HG03575 (cell line): ENCODE data around the gene MAPK11.

ENCODE experiments used
- ATAC-seq: cut with Tn5 transposase; IDR thresholded peaks from one replicate; pipeline ENCODE4 v1.9.1; 2021; ENCODE audit not compliant: unreplicated experiment, insufficient number of reproducible peaks, low FRiP score; ENCODE audit errors: extremely low read depth

Gene MAPK11

DNA sequence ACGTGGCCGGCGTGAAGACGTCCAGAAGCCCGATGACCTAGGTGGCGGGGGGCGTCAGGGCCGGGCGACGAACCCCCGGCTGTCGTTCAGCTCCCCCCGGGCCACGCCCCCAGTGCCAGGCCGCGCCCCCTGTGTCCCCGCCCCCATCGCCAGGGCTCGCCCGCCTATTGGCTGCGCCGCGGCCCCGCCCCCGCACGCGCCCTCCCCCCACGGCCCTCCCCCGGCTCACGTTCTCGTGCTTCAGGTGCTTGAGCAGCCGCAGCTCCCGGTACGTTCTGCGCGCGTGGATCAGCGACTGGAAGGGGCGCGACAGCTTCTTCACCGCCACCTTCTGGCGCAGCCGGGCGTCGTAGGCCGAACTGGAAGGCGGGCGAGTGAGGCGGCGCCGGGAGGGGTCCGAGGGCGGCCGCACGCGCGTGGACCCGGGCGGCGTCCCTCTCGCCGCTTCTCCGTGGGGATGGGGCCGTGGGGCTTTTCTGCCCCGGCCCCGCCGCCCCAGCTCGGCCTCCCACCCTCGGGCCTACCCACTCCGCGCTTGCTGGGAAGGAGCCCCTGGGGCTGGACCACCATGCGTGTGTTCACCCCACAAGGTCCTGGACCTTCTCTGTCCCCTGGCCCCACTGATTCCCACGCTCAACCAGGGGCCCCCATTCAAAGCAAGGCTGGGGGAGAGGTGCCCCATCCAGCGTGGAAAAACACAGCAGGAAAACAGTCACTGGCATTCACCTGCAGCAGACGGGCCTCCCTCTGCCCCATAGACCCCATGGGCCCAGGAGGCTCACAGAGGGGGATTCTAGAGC lies 2.4 kb downstream of the MAPK11 start:
- ATAC-seq, result no peak

DNA sequence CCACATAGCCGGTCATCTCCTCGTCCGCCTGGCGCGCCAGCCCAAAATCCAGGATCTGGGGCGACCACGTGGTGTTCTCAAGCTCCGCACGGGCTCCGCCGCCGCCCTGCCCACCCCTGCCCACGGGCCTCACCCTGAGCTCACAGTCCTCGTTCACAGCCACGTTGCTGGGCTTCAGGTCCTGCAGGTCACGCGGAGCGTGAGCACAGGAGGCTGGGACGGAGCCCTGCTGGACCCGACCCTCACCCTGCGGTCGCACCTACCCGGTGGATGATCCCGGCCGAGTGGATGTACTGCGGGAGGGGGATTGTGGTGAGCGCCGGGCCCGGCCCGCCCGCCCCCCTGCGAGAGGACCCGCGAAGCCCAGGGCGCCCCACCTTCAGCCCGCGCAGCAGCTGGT lies 3.2 kb downstream of the MAPK11 start:
- no peak for ATAC-seq

DNA sequence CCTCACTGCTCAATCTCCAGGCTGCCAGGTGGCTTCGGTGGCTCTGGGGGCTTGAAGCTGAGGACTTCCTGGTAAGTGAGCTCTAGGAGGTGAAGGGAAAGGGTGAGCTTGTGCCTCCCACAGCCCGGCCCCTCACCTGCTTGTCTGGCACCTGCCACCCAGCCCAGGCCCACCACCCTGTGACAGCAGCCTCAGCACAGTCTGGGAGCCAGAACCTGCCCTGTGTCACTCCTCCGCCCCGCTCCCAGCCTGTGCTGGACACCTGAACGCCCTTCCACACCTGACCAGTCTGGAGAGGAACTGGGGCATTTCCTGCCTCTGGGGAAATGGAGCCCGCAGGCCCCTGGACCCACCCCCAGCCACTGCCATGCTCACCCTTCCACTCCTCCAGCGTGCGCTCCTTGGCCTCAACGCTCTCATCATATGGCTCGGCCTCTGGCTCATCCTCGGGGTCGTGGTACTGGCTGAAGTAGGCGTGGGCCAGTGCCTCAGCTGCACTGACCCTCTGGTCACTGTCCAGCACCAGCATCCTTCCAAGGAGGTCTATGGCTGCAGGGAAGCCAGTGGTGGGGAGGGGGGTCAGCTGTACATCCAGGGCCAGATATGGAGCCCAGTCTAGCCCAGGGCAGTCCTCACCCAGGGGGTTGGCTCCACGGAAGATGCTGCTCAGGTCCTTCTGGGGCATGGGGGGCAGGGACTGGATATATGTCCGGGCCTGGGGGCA lies 5.1 kb downstream of the MAPK11 start:
- ATAC-seq, result no peak

DNA sequence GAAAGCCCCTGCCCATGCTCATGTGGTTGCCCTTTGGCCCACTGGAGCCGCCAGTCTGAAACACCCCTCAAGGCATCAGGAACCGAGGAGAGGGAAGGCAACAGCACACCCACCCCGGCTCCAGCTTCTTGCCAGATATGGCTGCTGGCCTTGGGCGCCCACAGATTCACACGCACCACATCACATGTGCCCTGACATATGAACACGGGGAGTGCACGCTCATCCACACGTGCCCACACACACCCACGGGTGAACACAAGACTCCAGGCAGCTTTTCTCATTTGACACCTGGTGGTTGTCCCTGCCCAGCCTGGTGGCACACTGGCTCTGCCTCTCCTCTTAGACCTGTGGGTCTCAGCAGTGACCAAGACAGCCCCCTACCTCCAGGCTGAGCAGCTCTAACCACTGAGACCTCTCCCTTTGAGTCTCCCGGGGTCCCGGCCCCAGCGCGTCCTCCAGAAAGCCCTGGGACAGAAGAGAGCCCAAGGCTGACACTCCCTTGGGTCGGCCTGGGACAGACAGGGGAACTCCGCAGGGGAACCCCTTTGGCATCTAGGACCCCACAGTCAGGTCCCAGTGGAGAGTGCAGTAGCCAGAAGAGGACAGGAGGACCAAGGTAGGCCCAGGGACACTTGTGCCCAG lies 6.0 kb downstream of the MAPK11 start:
- no peak for ATAC-seq

DNA sequence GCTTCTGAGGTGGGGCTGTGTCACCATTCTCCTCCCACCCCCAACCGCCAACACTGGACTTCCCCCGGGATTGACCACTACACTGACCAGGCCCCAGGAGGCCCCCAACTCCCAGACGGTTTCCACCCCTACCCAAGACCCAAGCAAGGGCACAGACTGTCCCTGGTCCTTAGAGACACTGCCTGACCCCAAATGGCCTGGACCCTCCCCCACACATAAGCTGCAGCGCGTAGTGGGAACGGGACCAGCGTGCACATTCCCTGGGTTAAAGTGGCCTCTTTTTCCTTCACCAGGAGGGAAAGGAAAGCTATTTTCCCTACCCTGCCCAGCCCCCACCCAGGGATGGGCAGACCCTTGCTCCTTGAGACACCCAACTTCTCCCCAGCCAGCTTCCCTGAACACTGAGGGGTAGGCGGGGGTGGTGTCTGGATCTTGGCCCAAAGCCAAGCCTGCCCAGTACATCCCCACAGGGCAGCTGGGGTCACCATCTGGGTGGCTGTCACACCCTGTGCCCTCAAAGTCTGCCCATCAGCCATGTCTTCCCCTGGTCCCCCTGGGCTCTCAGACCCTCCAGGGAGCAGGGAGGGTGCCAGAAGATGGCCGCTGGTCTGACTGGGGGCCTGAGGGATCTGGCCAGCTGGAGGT lies 7.1 kb downstream of the MAPK11 start:
- no peak for ATAC-seq

DNA sequence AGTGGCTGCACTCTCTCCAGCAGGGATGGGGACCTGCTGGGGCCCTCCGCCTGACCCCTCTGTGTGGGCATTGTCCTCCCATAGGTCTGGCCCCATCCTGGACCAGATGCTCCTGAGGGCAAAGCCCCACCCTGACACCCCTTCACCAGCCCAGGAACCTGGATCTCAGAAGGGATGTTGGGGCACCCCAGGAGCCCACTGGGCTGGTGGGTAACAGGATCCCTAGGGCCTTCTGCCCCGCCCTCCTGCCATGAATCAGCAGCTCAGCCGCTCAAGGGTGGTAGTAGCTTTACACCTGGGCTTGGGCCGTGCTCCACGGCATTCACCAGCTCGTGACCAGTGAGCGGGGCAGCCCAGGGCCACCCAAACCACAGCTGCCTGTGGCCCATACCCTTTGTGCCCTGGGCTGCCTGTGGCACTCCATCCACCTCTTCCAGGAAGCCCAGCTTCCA lies 7.7 kb downstream of the MAPK11 start:
- ATAC-seq, result no peak

DNA sequence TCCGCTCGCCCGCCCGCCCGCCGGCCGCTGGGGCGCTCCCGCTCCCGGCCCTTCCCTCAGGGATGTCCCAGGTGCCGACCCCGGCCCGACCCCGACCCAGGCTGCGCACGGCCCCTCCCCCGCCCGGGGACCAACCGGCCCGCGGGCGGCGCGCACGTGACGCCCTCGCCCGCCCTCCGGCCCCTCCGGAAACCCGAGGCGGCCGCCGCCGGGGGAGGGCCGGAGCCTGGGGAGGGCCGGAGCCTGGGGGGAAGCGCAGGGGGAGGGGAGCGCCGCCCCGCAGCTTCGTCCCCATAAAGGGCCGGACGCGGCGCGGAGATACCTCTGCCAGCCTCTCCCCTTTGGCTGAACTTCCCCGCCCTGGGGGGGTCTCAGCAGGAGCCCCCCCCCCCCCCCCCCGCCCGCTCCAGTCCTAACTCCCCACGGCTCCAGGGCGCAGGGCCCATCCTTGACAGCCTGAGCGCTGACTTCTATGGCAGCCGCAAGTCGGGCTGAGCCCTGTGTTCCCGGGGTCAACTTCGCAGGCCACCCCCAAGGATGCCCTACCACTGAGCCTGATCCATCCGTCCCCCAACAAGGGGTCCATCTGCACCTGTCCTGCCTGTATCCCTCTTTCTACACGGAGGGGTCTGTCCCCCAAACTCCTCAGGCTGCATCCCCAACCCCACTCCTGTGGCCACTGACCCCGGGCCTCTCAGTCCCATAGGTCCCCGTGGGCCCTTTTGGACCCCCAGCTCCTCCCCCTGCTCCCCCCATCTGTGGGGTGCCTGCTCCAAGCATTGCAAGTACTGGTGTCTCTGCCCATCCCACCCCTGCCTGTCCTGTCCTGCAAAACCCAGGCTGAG lies 8.3 kb downstream of the MAPK11 start, which contains the start of gene MAPK12:
Gene MAPK12, minus strand, starts transcription at position 69 of the 845 bp plus-strand sequence. CDS start 174 bp downstream, outside the sequence.
- no peak for ATAC-seq

DNA sequence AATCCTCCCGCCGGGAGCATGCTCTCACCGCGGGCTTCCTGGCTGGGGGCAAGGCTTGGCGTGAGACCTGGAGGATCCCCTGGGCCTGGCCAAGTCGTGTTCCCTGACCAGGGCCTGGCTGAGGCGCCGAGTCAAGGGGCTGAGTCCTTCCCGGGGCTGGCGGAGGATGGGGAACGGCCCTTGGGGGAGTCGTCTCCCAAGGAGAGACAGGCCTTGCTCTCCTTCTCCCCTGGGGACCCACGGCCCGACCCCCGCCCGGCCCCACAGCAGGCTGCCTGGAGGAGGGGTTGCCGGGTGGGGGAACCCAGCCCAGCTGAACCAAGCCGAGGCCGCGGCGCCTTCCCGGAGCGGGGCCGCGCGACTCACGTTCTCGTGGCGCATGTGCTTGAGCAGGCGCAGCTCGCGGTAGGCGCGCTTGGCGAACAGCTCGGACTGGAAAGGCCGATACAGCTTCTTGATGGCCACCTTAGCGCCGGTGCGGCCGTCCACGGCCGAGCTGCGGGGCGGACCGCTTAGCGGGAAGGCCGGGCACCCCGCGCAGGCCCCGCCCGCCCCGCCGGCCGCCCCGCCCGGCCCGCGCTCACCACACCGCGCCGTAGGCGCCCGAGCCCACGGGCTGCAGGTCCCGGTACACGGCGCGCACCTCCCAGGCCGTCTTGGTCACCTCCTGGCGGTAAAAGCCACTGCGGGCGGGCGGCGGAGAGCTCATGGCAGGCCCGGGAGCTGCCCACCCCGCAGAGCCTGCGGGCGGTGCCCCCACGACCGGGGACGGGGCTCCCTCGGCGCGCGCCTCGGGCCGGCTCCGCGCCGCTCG lies 9.2 kb downstream of the MAPK11 start:
- no peak for ATAC-seq

DNA sequence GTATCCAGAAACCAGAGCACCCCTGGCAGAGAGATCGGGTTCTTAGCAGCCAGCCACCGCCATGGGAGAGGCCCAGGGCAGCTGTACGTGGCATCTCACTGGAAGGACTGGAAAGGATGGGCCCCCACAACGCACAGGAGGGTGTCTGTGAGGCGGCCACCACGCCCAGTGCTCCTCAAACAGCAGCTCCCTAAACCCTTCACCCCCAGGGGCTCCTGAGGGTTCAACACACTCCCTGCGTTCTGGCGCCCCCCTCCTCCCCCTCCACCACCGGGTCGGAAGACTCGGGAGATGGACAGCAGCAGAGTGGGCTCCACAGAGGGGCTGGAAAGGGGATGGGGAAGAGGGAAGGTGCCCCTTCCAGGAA lies 9.8 kb downstream of the MAPK11 start:
- ATAC-seq, result no peak

DNA sequence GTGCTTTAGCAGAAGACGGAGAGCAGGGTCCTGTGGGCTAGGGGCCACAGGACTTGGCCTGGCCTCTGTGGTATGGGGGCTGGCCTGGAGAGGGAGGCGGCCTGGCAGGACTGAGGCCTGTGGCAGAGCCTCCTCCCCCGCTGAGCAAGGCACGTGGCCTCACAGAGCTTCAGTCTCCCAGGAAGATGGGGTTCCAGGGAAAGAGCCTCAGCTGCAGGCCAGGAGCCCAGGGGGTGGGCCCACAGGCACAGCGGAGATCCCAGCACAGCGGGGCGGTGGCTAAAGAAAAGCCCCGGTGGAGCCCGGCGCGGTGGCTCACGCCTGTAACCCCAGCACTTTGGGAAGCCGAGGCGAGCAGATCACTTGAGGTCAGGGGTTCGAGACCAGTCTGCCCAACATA lies 10.9 kb downstream of the MAPK11 start:
- no peak for ATAC-seq

DNA sequence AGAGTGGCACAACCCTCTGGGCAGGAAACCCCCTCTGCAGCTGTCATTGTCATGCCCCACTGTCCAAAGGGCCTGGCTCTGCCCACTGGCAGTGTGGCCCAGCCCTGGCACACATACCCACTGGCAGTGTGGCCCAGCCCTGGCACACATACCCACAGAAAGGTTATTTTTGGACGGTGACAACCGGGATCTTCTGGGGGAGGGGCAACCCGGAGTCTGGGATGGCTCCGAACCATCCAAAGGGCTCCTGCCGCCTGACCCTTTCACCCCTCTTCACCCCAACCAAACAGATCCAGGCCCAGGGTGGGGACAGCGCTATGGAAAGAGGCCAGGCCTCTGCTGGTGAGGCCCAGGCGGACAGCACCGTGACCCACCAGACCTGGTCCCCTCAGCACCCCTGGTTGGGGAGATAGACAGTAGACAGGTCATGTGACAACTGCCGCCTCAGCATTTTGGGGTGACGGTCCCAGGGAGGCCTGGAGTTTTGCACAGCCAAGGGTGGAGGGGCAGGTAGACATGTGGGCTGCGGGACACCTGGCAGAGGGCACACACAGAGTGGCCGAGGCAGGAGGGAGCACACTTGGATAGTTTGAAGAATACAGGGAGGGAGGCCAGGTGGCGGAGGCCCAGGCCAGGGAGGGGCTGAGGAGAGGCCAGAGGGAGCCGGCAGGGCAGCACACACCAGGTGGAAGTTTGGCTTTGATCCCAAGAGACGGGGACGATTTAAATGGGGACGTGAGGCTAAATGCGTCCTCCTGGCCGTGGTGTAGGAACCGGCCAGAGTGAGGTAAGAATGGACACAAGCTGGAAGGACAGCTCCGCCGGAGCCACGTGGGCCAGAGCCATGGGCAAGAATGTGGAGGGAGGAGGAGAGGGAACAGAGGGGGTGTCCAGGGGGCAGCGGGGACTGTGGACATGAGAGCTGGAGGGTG lies 11.6 kb downstream of the MAPK11 start:
- no peak for ATAC-seq

DNA sequence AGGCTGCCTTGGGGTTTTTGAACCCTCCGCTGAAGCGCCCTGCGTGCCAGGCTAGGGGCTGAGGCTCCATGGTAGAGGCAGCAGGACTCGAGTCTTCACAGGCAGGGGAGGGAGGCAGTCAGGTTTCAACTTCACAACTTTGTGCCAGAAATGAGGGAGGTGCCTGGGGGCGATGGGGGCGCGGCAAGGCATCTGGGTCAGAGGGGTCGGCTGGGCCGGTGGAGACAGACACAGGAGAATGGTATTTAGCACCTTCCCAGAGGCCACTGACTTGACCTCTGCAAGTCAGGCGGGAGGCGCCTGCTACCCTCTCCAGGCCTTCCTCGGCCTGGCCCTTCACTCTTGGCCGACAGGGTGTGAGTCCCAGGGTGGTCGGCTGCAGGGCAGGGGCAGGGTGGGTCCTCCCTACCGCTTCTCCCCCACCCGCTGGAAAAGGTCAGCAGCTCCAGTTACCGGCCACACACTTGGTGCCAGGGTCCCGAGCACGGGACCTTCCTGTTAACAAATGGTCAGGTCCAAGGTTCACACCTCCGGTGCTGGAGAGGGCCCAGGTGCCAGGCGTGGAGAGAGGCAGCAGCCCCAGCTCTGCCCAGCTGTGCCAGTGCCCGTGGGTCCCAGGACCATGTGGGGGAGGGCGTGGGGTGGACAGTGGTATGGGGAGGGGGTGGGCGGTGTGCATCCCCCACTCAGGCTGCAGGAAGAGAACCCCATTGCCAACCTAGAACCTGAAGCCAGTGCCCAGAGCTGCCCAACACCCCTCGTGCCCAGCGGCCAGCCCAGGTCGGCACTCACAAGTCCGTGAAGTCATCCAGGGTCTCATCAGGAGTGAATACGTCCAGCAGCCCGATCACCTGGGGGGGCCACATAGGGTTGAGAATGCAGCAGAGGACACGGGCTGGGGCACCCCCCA lies 12.5 kb downstream of the MAPK11 start:
- no peak for ATAC-seq

DNA sequence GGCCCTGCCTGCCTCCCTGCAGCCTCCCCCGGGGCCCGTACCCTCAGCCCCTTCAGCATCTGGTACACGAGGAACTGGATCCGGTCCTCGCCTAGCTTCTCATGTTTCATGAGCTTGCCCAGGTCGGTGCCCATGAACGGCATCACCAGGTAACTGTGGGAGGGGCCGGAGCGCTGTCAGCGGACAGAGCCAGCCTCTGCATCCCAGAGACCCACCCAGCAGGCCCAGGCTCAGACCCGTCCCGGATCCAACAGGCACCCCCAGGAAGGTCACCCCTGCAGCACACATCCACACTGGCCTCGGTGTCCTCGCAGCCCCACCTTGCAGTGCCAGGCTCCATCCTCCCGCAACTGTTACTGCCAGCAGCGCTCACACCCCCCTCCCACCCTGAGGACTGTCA lies 13.1 kb downstream of the MAPK11 start:
- ATAC-seq, result no peak

DNA sequence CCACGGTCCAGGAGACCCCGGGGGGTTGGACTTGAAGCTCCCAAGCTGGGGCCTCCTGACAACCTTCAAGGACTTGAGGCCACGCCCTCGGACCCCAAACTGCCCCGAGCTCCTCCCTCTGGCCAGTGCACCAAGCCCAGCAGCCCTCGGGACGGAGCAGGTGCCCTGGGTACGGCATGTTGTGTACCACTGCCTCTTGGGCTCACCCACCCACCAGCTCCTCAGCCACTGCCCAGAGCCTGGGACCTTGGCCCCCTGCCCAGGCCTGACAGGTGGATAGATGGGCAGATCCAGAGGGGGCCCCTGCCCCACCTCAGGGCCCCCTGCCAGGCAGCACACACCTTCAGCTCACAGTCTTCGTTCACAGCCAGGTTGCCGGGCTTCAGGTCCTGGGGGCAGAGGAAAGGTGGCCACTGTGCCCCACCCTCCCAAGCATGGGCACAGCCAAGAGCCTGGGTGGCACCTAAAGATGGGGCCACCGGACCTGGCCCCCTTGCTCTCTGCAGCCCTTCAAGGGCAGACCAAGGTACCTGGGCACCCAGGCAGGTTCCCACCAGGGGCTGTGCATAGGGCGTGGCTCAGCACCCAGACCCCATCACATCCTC lies 13.8 kb downstream of the MAPK11 start:
- no peak for ATAC-seq

DNA sequence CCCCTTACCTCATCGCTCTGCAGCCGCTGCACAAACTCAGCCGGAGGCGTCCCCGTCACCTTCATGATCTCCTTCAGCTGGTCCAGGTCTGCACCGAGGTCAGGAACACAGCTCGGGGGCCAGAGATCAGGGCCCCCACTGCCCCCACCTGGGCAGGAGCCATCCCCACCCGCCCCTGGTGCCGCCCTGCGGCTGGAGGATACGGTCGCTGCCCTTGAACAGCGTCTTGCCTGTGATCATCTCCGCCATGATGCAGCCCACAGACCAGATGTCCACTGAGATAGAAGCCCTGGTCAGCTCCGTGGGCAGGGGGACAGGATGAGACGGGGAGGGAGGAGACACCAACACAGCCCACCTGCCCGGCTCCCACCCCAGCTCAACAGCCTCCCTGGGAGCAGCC lies 14.6 kb downstream of the MAPK11 start:
- no peak for ATAC-seq

DNA sequence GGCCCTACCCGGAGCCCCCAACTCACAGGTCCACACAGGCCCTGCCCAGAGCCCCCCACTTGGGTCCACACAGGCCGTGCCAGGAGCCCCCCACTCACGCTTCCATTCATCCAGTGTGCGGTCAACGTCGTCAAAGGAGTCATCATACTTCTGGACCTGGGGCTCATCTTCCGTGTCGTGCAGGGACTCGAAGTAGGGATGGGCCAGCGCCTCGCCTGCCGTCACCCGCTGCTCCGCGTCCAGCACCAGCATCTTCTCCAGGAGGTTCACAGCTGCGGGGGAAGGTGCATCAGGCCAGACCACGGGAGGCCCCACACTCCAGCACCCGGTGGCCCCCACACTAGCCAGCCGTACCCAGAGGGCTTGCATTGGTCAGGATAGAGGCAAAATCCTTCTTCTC lies 15.1 kb downstream of the MAPK11 start:
- no peak for ATAC-seq
